ENCODE data around the gene KCNQ1OT1. TPM values are rescaled to one million over a fixed set of nuclear protein-coding genes. Genes with fewer than 3 reads are reported as not detected.

Gene KCNQ1OT1
- total RNA-seq, 1 experiment from 2014 or later = 1.3 TPM

- no TSS peak for BruUV-seq (replicated peaks)
- Mint-ChIP-seq H3K36me3 (ENCODE audit: insufficient read depth, unreplicated experiment) (no peaks in the 10 kb centered on the region), H3K27ac (ENCODE audit: unreplicated experiment) (no peak overlapping the region), H3K27me3 (ENCODE audit: unreplicated experiment) (no peaks in the 10 kb centered on the region), H3K9me3 (ENCODE audit: low read depth, unreplicated experiment) (no peaks in the 10 kb centered on the region), H3K4me1 (ENCODE audit: low read depth, unreplicated experiment) (no peaks in the 10 kb centered on the region), H3K4me3 (ENCODE audit: low read depth, unreplicated experiment) (no peak overlapping the region)
- intact Hi-C loops (cut with micrococcal nuclease; ENCODE audit: unreplicated experiment) = no loop called here
- DNase-seq = no peak
- TF ChIP-seq CTCF (IDR thresholded peaks at IDR 0.05; ENCODE audit: unreplicated experiment) = no peak
- CTCF ChIA-PET = no interaction called here
Measured at GRCh38 chr11:2587132-2587930, 112.5 kb downstream of the KCNQ1OT1 start.

- intact Hi-C loops (cut with micrococcal nuclease; ENCODE audit: unreplicated experiment) = no loop called here
- BruUV-seq (replicated peaks) = no TSS peak
- no peaks in the 10 kb centered on the region for H3K4me1 Mint-ChIP-seq (ENCODE audit: low read depth, unreplicated experiment)
- CTCF ChIA-PET = no interaction called here
- no peaks in the 10 kb centered on the region for H3K9me3 Mint-ChIP-seq (ENCODE audit: low read depth, unreplicated experiment)
- DNase-seq = no peak
- H3K27ac Mint-ChIP-seq (ENCODE audit: unreplicated experiment) = no peak overlapping the region
- no peak overlapping the region for H3K4me3 Mint-ChIP-seq (ENCODE audit: low read depth, unreplicated experiment)
- H3K36me3 Mint-ChIP-seq (ENCODE audit: insufficient read depth, unreplicated experiment) = no peaks in the 10 kb centered on the region
- no peak for TF ChIP-seq CTCF (IDR thresholded peaks at IDR 0.05; ENCODE audit: unreplicated experiment)
- H3K27me3 Mint-ChIP-seq (ENCODE audit: unreplicated experiment) = no peaks in the 10 kb centered on the region
Measured at GRCh38 chr11:2586793-2587131, 113.0 kb downstream of the KCNQ1OT1 start.

- Mint-ChIP-seq H3K4me1 (ENCODE audit: low read depth, unreplicated experiment) (no peaks in the 10 kb centered on the region), H3K4me3 (ENCODE audit: low read depth, unreplicated experiment) (no peak overlapping the region), H3K36me3 (ENCODE audit: insufficient read depth, unreplicated experiment) (no peaks in the 10 kb centered on the region), H3K27ac (ENCODE audit: unreplicated experiment) (no peak overlapping the region), H3K27me3 (ENCODE audit: unreplicated experiment) (no peaks in the 10 kb centered on the region), H3K9me3 (ENCODE audit: low read depth, unreplicated experiment) (no peaks in the 10 kb centered on the region)
- BruUV-seq (replicated peaks) = no TSS peak
- CTCF ChIA-PET = no interaction called here
- no peak for TF ChIP-seq CTCF (IDR thresholded peaks at IDR 0.05; ENCODE audit: unreplicated experiment)
- intact Hi-C loops (cut with micrococcal nuclease; ENCODE audit: unreplicated experiment) = no loop called here
- DNase-seq = no peak
Measured at GRCh38 chr11:2586087-2586792, 113.6 kb downstream of the KCNQ1OT1 start.

- no TSS peak for BruUV-seq (replicated peaks)
- H3K27me3 Mint-ChIP-seq (ENCODE audit: unreplicated experiment) = no peaks in the 10 kb centered on the region
Measured at GRCh38 chr11:2585566-2586086, 114.2 kb downstream of the KCNQ1OT1 start.

More at GRCh38 chr11:2585566-2586086, 114.2 kb downstream of the KCNQ1OT1 start:
- no peaks in the 10 kb centered on the region for H3K36me3 Mint-ChIP-seq (ENCODE audit: insufficient read depth, unreplicated experiment)
- H3K27ac Mint-ChIP-seq (ENCODE audit: unreplicated experiment) = no peak overlapping the region
- TF ChIP-seq CTCF (IDR thresholded peaks at IDR 0.05; ENCODE audit: unreplicated experiment) = no peak
- intact Hi-C loops (cut with micrococcal nuclease; ENCODE audit: unreplicated experiment) = no loop called here
- CTCF ChIA-PET = no interaction called here
- DNase-seq = no peak
- H3K4me1 Mint-ChIP-seq (ENCODE audit: low read depth, unreplicated experiment) = no peaks in the 10 kb centered on the region
- H3K9me3 Mint-ChIP-seq (ENCODE audit: low read depth, unreplicated experiment) = no peaks in the 10 kb centered on the region
- H3K4me3 Mint-ChIP-seq (ENCODE audit: low read depth, unreplicated experiment) = no peak overlapping the region

Measured in Calu3 (cell line).